ENCODE data around the gene ZBTB7B.

DNA sequence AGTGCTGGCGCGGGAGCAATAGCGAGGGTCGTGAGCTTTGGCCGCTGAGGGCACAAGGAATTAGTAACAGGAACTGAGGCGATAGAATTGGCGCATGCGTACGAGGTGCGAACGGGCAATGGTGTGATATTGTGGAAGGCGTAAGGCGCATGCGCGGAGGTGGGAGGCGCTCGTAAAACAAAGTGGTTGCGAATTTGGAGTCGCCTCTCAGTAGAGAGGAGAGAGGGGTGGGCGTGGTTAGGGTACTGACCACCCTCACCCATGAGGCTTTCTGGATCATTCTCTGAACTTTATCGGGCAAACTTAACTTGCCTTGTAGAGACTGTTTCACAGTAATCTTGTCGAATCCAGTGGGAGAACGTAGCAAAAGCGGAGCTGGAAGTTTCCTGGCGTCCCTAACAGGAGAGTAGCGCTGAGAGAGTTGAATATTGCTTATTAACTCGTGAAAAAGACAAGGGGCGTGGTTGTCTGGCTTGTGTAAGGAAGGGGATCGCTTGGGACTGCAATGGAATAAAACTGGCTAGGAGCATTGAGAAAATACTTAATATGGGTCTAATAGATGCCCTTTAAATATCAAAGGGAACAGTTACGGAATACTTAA is 27.7 kb upstream of the ZBTB7B start:
- TF ChIP-seq TEAD4 (IDR thresholded peaks at IDR 0.05) (no peak), FOXM1 (IDR thresholded peaks at IDR 0.05; ENCODE audit: borderline replicate concordance, low read depth) (no peak), YY1 (IDR thresholded peaks at IDR 0.05; ENCODE audit: low read depth) (no peak)
- TF ChIP-seq, protein P1, sequence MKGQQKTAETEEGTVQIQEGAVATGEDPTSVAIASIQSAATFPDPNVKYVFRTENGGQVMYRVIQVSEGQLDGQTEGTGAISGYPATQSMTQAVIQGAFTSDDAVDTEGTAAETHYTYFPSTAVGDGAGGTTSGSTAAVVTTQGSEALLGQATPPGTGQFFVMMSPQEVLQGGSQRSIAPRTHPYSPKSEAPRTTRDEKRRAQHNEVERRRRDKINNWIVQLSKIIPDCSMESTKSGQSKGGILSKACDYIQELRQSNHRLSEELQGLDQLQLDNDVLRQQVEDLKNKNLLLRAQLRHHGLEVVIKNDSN (IDR thresholded peaks at IDR 0.05), result no peak

Measured in Ishikawa (cell line).